ENCODE data around the gene C10orf71.

GRCh38 chr10:49298983-49299815 is at the start of gene C10orf71:
- TF ChIP-seq CTCF (IDR thresholded peaks at IDR 0.05), result no peak
- TF ChIP-seq EZH2 (IDR thresholded peaks at IDR 0.05; ENCODE audit: borderline replicate concordance, insufficient read depth, low read depth, low read length, poor library complexity, severe bottlenecking), result no peak
